HG03108 (cell line): ENCODE measurements around the gene POLR3E.
"Not testable (repeated sequence)": the region's sequence is repeated elsewhere in the genome, so short reads cannot be mapped to it uniquely, and the experiment has no call there.

Source experiments
- ATAC-seq: cut with Tn5 transposase; IDR thresholded peaks from one replicate; pipeline ENCODE4 v1.9.1; 2021; ENCODE audit warnings: moderate library complexity; ENCODE audit not compliant: unreplicated experiment

Gene POLR3E

DNA sequence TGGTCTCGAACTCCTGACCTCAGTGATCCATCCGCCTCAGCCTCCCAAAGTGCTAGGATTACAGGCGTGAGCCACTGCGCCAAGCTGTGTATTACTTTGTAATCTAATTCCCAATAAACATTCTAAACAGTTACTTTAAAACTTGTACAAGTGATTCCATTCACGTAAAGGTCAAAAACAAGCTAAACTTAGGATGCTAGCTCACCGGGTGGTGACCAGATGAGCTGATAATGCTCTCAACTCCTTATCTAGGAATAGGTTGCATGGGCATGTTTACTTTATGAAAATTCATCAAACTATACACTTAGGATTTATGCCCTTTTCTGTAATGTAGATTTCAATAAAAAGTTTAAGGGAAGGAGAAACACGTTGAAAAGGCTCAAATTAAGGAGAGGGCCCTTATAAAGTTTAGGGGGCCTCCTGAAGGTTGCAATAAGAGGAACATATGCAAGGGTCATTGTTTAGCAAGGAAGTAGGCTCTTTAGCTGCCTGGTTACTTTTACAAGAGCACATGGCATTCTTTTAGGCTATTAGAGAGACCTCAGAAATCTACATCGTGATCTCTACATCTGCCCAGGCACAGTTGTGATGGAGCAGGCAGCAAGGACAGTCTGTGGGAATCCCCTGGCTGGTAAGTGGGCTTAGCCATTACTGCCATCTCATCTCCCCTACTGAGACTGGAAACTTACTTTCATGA, 63.9 kb downstream of the POLR3E start:
- ATAC-seq, result no peak

DNA sequence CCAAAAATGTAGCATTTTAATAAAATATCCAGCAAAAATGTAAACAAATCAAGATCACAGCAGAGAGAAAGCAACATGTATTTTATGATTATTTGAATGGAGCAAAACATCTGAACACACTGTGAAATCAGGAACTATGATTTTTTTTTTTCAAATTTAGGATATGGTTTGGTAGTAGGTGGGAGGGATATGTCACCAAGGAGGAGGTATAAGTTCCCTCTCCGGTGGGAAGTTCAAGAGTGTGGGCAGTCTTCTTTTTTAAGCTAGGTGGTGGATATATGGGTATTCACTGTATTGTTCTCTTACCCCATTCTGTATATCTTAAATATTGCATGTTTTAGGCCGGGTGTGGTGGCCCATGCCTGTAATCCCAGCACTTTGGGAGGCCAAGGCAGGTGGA, 67.0 kb downstream of the POLR3E start:
- no peak for ATAC-seq

DNA sequence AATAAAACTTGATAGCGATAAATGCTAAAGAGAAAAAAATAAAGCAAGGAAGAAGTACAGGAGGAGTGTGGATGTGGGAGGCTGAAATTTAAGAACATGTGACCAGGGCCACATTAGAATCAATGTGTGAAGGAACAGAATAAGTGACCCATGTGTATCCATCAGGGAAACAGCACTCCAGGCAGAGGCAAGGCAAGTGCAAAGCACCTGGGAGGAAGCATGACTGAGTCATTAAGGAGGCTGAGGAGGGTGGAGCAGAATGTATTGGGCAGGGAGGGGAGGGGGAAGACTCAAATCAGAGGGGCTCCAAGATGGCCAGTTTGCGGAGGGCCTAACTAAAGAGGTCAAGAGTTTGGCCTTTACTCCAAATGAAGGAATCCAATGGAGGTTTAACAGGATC, 69.2 kb downstream of the POLR3E start:
- ATAC-seq, result no peak

DNA sequence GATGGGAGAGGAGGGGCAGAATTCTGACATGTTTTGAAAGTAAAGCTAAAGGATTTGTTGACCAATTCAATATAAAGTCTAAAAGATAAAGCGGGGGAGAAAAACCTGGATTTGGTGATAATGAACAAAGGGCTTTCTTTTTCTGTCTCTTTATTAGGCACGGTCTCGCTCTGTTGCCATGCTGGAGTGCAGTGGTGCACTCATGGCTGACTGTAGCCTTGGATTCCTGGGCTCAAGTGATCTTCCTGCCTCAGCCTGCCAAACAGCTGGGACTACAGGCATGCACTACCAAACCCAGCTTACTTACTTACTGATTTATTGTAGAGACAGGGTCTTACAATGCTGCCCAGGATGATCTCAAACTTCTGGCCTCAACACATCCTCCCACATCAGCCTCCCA, 69.7 kb downstream of the POLR3E start:
- ATAC-seq, result no peak

DNA sequence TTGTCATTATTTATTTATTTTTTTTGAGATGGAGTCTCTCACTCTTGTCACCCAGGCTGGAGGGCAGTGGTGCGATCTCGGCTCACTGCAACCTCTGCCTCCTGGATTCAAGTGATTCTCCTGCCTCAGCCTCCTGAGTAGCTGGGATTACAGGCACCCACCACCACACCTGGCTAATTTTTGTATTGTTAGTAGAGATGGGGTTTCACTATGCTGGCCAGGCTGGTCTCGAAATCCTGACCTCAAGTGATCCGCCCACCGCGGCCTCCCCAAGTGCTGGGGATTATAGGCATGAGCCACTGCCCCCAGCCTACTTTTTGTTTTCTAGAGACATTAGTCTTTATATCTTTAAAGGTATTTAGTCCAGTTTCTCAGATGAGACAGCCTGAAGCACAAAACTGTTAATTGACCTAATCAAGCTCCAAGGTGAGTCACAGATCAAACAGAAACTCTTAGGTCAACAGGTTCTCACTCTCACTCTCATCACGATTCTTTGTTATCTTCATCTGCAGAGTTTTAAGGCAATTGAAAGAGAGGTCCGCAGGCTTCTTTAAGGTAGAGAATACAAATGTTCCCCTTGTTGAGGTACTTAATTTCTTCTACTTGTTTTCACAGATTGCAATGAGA, 71.1 kb downstream of the POLR3E start:
- ATAC-seq, result not testable (repeated sequence)

DNA sequence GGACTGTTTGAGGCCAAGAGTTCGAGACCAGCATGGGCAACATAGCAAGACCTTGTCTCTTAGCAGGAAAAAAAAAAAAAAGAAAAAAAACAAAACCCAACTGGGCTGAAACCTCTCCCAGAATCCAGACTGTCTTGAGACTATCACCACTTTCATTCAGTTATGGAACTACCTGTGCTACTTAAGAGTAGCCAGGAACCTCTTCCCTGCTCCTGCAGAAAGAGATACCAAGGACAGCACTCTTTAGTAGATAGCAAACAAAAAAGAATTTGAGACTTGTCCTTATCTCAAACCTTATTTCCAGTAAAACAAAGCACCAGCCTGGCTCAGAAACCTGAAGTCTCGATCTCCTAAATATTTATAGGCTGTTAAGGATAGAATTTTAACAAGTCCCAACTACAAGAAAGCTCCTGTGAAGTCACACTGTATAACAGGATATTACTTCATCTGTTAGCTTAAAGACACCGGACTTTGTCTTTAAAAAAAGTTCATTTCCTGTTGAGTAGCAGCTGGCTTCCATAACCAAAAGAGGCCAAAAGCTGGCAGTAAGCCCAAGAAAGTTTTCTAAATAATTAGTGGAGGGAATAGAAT, 72.1 kb downstream of the POLR3E start:
- ATAC-seq, result no peak

DNA sequence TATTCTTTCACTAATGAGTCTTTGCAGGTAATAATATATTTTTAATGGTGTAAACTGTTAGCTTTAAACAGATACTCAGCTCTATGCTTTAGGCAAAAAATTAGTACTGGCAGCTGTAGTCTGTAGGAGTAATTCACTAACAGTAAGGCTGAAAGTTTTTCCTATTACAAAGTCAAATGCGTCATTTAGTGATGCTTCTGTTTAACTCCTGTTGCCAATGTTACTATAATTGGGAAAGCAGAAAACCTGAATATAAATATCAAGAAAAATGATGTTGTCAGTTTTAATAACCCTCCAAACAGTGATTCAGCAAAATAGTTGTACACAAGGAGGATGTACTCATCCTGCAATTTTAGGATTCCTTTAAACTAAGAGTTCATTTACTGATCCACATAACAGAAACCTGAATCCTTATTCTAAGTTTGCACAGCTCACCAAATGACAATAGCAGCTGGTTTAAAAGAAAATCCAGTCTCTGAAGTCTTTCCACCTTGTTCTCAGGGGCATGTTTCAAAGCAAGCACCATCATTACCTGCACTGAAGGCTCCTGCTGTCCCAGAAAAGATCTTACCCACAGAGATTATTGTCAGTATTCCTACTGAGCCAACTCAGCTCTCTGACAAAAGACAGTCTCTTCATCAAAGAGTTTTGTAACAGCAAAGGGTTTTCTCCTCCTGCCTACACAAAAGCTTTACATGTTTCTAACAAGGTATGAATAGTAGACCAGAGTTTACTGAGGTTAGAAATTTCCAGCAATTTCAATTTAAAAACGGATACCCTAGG, 73.0 kb downstream of the POLR3E start:
- no peak for ATAC-seq

DNA sequence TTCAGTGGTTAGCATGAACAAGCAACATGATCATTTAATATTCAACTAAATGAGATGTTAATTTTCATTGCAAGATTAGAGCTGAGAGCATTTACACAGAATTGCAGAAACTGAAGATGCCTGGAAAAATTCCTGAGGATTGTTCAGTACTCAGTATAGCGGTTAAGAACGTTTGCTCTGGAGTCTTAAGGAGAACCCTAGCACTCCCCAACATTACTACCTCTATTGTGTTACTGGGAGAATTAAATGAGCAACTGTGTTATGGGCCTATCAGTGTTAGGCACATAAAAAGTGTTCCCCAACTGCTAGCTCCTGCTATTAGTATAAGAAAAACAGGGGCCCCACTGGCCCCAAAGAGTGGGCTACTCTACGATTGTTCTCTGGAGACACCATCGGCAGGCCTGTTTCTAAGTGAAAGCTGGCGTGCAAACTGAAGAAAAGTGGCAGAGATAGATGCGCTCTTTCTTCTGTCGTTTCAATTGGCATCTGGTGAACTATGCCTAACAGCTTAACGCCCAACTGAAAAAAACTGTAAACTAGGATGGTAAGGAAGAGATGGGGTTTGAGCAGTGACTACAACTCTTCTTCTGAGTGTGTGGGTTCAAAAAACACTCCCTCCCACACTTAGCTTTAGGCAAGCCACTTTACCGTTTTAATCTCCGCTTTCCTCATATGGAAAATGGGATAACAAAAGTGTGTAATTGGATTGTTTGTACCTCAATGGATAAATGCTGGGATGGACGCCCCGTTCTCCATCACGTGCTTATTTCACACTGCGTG, 75.9 kb downstream of the POLR3E start:
- ATAC-seq, result no peak

DNA sequence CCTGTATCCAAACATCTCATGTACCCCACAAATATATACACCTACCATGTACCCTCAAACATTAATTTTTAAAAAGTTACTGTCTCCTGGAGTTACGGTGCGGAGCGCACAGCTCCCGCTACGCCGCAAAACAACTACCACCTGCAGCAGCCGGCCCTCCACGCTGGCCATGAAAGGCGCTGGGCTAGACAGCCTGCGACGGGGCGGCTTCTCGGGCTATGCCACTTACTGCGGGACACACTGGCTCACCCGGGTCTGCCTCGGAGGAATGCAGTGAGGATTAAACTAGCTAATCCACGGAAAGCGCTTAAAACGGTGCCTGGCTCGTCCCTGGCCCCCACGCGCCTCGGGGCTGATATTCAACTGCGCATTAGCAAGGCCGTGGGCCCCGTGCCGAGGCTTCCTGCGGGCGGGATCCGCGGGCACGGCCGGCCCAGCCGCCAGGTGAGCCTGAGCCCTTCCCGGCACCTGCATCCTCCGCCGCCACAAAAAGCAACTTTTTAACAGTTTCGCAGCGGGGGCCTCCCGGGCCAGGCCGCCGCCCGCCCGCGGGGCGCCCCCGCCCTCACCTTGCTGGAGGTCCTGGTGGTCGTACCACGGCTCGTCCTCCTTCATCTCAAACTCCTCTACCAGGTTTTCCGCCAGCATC, 76.6 kb downstream of the POLR3E start:
- ATAC-seq, result peak; percentile 17

DNA sequence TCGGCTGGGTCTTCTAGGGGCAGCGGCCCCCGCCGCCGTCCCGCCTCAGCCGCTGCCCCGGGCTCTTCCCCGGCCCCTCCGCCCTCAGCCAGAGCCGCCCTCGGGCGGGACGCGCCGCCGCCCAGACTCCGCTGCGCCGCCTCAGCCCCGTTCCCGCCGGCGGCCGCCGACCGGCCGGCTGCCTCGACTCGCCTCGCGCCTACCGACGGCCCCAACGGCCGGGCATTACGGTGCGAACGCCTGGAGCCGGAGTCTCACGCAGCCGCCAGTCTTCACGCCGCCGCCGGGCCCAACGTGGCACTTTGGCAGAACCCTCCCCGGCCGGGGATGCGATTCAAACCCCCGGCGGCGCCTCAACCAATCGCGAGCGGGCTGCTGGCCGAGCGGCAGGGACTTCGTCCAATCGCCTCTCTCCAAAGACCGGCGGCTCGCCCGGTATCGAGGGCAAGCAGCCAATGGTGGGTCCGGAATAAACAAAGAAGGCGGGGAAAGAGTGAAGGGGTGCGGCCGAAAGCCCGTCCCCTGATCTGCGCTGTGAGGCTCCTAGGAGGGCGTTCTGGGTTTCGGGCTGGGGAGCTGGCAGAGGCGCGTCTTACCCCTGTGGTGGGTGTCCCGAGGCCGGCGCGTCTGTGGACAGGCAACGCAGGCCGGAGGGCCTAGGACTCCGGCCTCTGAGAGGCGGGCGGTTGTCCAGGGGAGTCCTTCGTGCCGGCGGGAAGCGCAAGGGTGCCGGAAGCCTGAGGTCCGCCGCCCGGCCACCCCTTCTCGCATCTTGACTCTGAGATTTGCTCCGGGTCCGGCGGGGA, 77.3 kb downstream of the POLR3E start, which contains the start of gene CDR2:
TSS of gene CDR2 (minus strand) at position 309 of the 806 bp plus-strand sequence. CDS start 310 bp downstream, outside the sequence.
- ATAC-seq, result peak; percentile 91

DNA sequence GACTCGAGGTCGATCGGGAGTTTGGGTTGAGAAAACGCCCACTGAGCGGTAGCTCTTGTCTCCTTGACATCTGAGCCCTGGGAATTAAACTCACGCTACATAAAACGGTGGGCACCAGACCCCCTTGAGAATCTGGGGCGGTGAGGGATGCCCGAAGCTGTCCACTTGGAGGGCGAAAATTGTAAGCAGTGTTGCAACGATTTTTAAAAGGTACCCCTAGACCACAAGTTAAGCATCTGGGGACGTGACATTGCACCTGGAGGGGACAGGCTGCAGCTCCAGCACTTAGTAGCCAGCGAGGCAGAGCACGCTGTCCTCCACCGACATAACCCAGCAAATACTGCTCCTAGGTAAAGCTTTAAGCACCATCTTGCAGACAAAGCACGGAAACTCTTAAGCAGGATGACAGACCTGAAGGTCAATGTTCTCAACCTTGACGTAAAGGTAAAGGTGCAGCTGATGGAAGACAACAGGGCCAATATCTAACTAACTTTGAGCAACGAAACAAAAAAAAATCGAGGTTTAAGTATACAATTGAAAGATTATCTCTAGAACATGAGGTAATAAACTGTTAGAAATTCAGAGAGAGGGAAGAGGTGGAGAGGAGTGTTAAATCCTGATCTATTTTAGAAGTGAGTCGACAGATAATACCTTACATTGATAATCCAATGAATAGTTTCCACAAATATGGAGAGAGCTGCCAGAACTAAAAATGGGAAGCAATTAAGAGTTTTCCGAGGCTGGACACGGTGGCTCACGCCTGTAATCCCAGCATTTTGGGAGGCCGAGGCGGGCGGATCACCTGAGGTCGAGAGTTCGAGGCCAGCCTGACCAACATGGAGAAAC, 78.1 kb downstream of the POLR3E start:
- ATAC-seq, result no peak

DNA sequence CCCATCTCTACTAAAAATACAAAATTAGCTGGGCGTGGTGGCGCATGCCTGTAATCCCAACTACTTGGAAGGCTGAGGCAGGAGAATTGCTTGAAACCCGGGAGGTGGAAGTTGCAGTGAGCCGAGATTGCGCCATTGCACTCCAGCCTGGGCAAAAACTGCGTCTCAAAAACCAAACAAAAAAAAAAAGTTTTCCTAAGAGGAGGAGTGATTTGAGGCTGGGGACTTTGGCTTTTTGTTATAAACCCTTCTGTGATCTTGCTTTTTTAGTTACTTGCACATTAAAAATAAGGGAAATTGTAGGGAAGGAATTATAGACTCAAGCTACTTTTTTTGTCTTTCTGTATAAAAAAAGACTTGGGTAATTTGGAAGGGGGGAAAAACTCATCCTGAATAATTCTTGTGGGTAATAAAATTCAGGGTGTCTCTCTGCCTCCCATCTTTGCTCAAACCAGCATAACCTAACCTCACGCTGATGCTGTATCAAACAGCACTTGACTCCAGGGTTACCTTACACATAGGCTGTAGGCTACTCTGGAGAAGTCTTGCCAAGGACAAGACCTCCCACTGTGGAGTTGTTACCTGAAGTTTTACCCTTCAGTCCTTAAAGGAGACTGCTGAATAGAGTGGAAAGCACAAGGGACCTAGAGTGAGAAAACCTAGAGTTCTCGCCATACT, 78.9 kb downstream of the POLR3E start:
- ATAC-seq, result no peak

DNA sequence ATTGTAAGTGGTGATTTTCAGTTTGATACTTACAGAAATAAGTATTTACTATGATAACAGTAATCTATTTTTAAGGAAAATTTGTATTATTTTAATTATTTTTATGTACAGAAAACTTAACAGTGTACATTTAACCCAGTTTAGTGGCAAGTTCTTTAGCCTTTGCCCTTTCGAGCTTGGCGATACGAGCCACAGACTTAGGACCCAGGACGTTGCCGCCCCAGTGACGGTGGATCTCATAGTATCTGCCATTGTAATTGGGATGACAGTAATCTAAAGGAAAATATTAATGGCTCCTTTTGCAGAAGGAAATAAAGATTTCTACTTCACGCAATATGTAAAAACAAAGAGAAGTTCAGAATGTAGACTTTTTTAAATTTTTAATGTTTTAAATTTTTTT, 82.4 kb downstream of the POLR3E start:
- no peak for ATAC-seq

DNA sequence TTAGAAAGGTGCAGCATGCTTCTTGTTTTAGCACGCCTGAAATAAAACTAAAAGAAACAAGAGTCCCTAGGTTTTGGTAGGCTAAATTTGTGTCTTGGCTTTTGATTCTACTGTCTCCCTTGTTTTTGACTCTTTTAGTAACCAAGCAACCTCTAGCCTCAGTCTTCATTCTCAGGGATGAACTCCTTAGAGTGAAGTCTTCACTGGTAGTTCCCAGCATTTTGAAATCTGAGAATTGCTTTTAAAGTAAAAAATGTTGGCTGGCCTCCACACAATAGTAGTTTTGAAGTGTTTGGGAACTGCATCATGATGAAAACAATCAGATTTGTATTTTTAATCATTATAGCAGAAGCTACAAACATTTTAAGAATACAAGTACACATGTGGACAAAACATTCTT, 83.3 kb downstream of the POLR3E start:
- ATAC-seq, result no peak

DNA sequence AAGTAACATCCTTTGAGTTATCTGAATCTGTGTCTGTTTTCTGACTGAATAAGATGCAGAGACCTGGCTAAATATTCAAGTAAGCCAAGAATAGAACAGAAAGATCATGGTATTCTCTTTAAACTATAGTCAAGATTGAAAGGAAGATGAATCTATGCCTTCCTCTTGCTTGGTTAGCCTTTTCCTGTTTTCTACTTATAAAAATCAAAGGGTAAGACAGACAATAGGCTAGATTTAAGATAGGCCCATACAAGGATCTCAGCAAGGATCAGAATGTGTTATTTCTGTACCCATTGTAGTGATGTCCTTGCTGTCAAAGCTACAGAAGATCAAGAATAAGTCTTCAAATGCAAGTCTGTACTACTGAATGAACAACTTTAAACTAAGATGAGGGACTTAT, 84.2 kb downstream of the POLR3E start:
- no peak for ATAC-seq

DNA sequence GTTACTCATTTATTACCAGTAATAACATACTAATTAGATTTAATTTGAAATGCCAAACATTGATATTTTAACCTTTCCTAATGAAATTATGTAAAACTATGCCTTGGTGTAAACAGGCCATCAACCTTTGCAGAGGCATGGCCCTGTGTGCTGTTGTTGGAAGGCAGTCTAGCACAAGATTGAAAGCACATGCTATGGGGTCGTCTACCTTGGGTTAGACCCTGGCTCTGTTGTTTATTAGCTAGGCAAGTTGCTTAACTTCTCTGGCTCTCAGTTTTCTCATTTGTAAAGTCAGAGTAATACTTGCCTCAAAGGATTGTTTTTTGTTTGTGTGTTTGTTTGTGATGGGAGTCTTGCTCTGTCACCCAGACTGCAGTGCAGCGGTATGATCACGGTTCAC, 86.6 kb downstream of the POLR3E start:
- ATAC-seq, result no peak
